ENCODE data around the gene TMEM51.

TMEM51 gene

DNA sequence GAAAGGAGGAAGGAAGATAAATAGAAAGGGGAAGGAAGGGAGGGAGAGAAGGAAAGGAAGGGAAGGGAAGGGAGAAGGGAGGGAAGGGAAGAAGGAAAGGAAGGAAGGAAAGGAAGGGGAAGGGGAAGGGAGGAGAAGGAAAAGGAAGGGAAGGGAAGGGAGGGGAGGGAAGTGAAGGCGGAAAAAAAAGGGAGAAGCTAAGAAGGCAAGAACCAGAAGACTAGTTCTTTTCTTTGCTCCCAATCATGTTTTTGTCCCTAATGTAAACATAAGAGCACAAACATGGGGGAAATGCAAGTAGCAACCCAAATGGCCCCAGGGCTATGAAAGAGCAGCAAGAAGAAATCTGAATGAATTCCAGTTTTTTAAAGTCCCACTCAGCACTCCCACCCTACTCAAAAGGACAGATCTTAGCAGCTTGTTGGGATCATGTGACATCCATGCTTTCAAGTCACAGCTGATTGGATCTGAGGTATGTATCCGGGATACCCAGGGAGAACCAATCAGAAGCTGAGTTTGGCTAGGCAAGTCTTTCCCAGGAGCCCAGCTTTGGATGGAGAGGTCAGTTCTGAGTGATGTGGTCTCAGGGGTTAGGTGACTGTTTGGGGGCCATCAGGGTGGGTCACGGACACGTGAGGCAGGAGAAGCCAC is 69.2 kb downstream of the TMEM51 start:
- DNase-seq: no peak

DNA sequence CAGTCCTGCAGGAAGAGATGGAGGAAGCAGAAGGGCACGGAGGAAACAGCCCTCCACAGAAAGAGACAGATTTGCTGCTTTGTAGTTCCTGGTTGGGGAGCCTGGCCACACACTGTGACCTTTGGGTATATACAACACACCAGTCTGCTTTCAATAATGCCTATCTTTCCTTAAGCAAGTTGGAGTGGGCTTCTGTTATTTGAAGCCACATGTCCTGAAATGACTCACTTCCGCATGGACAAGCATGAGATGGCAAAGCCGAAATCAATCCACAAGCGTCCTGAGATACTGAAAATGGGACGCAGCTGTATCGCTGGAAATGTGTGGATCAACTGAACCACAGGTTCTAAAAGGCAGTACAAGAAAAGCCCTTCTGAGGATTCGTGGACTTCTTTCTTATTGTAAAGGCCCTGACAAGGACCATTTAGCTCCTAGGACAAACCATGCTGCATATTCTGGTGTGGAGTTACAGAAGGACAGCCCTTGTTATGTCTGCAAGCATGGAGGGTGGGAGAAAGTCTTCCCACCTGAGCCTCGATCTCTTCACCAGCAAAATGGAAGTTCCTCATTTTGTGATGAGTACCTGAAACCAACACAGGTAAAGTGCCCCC is 70.8 kb downstream of the TMEM51 start:
- DNase-seq: no peak

DNA sequence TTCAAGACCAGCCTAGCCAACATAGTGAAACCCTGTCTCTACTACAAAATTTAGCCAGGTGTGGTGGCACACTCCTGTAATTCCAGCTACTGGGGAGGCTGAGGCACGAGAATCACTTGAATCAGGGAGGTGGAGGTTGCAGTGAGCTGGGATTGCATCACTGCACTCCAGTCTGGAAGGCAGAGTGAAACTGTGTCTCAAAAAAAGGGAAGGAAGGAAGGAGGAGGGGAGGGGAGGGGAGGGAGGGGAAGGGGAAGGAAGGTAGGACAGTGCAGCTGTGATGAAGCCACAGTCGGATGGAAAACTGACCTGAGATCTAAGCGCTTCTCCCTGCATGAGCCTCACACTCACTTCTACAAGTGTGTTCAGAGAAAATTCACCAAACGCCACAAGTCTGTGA is 71.4 kb downstream of the TMEM51 start:
- DNase-seq: no peak

DNA sequence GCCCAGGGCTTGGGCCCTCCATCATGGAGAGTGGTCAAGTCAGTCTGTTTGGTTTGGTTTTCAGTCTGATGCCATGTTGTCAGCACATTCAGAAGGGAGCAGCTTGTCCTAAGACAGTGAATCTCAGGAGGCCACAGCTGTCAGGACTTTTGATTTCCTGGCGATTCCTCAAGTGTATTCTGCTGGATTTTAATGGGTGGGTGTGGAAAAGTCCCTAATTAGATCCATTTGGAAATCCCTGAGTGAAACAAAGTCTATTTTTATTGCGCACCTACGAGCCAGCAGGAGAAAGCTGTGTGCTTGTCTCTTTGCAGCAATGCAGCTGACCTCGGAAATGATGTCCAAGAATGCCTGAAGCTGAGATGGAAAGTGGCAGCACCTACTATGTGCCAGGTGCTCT is 71.9 kb downstream of the TMEM51 start:
- DNase-seq: no peak

DNA sequence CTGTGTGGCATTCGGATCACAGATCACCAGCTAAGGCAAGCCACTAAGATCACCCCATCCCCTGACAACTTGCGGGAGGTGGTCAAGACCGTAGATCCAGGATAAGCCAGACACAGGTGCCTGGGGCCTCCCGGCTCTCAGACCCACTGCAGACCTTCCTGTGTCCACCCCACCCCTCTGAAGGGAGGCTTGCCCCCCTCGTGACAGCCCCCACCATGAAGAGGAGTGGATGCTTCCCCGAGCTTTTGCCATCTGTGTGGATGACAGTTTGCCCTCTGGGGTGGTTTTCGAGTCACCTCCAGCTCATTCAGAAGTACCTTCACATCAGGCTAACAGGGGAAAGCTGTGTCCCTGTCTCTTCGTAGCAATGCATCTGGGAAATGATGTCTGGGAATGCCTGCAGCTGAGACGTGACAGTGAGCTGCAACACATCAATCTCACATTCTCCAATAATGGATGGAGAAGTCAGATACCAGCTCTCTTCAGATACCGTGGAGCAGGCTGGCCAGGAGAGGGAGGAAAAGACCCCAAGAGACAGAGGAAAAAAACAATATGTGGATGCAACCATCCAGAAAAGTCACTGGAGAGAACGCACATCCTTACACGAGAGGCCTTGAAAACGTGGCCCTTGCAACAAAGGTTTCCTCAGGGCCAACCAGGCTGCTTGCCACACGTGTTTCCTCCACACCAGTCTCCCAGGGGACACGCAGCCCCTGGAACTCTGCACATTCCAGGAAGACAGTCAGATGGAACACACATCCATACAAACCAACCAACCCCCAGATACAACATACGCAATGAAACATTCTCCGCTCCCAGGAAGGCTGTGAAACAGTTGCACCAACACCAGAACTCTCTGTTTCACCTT is 73.1 kb downstream of the TMEM51 start:
- DNase-seq: no peak

DNA sequence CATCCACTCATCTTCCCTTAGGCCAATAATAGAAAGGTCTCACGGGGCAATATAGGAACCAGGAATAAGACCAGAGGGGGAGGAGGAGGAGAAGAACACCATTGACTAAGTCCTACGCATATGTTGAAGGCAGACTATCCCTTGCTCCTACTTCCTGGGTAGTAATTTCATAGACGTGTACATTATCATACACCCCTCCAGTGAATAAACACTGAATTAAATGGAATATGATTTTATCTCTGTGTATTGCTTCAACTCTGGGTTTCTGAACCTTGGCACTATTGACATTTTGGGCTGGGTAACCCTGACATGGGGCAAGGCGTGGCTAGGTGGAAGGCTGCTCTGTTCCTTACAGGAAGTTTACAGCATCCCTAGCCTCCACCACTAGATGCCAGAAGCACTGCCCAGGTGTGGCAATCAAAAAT is 76.2 kb downstream of the TMEM51 start:
- no peak for DNase-seq

DNA sequence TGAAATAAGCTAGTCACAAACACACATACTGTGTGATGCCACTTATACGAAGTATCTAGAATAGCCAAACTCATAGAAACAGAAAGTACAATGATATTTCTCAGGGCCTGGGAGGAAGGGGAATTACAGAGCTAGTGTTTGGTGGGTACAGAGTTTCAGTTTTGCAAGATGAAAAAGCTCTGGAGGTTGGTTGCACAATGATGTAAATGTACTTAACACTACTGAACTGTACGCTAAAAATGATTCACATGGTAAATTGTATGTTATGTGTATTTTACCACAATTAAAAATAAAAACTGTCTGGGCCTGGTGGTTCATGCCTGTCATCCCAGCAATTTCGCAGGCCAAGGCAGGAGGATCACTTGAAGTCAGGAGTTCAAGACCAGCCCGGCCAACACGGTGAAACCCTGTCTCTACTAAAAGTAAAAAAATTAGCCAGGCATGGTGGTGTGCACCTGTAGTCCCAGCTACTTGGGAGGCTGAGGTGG is 78.2 kb downstream of the TMEM51 start:
- DNase-seq: peak; percentile 80

DNA sequence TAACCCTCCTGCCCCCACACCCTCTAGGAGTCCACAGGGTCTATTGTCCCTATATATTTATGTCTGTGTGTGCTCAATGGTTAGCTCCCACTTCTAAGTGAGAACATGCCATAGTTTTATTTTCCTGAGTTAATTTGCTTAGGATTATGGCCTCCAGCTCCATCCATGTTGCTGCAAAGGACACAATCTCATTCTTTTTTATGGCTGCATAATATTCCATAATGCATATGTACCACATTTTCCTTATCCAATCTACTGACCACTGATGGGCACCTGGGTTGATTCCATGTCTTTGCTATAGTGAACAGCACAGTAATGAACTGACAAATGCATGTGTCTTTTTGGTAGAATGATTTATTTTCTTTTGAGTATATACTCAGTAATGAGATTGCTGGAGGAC is 80.1 kb downstream of the TMEM51 start:
- DNase-seq: no peak

DNA sequence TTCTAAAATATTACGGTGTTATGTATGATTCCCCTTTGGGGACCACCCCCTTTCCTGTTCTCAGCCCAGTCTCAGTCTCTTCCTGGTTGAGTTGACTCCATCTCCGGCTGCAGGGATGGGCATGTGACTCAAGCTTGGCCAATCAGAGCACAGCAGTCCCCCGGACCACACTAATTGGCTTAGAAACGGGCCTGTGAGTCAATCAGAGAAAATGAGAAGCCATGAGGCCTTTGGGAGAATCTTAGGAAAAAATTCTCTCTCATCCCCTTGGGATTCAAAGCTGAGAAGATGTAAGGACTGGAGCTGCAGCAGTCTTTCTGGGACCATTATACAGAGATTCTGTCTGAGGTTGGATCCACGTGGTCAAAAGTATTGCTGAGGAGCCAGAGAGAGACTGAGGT is 82.8 kb downstream of the TMEM51 start:
- no peak for DNase-seq

DNA sequence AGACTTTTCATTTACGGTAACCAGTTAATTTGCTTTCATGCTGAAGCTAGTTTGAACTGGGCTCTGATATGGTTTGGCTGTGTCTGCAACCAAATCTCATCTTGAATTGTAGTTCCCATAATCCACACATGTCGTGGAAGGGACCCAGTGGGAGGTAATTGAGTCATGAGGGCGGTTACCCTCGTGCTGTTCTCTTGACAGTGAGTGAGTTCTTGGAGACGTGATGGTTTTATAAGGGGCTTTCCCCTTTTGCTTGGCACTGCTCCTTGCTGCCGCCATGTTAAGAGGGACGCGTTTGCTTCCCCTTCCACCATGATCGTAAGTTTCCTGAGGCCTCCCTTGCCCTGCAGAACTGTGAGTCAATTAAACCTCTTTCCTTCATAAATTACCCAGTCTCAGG is 83.2 kb downstream of the TMEM51 start:
- no peak for DNase-seq

DNA sequence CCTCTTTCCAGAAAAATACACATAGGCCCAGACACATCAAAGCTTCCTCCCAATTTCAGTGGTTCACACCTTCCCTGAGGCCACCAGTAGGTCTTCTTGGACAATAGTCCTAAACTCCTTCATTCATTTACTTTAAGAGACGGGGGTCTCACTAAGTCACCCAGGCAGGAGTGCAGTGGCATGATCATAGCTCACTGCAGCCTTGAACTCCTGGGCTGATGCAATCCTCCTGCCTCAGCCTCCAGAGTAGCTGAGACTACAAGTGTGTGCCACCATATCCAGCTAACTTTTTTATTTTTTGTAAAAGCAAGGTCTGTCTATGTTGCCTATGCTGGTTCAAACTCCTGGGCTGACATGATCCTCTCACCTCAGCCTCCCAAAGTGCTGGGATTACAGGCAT is 85.2 kb downstream of the TMEM51 start:
- no peak for DNase-seq

DNA sequence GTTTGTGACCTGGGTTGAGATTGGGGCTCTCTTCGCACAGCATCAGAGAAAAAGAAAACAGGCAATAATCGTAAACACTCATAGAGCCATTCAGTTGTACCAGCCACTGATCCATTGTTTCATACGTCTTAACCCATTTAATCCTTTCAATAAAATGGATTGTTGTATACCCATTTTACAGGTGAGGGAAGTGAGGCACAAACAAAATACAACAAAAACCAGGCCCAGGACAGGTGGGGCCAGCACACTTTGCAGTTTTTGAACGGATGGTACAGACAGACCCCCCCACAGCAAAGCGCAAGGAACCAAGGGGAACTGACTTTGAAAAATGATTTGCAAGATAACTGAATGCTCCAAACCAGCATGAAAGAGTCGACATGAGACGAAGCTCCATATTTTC is 89.2 kb downstream of the TMEM51 start:
- DNase-seq: no peak

DNA sequence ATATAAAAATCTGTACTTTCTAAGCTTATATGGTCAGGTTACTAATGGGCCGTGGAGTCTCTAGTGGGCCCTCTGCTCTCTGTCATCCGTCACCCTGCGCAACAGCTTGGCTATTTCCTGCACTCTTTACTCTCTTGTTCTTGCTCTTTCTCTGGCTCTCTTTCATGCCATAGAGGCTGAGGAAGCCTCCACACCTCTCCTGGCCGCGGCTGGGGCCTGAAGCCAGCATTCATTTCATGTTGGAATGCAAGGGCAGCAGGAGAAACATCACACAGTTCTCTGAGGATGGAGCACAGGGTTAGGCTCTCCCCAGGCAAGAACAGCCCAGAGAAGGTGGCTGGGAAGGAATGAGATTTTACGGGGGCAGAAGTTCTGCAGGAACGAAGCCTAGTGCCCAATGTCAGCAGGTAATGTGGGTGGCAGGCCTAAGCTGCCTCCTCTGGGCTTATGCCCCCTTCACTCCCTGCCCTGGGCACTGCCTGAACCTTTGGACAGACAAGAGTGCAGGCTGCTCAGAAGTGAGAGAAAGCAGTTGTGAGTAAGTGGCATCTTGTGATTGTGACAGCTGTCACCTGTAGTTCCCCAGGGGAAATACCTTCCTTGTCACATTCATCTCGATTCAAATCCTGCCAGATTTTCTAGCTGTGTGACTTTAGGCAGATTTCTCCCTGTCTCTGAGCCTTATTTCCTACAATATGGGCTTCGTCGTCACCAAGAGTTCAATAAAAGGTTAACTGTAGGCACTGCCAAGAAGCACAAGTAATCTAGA is 89.9 kb downstream of the TMEM51 start:
- DNase-seq: no peak

DNA sequence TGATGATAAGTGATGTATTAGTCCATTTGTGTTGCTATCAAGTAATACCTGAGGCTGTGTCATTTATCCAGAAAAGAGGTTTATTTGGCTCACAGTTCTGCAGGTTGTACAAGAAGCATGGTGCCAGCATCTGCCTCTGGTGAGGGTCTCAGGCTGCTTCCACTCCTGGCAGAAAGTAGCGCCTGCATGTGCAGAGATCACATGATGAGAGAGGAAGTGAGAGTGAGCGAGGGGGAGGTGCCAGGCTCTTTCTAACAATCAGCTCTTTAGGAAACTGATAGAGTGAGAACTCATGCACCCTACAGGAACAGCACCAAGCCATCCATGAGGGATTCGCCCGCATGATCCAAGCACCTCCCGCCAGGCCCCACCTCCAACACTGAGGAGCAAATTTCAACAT is 91.3 kb downstream of the TMEM51 start:
- no peak for DNase-seq

DNA sequence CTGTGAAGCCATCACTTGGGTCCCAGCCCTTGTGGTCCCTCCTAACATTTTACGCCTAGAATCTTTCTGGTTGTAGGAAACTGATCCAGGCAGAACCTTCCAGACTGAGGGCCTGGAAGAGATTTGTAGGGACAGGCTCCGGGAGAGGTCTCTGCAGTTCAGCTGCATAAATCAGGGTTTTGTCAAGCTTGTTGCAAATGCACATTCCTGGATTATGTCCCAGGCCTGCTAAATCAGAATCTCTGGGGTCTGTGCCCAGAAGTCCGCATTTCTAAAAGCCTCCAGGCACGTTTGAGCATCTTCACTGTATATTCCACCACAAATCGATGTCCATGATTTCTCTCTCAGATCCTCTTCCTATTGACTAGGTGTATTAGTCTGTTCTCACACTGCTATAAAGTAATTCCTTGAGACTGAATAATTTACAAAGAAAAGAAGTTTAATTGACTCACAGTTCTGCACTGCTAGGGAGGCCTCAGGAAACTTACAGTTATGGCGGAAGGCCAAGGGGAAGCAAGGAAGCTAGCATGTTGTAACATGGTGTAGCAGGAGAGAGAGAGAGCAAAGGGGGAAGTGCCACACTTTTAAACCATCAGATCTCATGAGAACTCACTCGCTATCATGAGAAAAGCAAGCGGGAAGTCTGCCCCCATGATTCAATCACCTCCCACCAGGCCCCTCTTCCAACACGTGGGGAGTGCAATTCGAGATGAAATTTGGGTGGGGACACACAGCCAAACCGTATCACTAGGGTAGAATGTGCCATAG is 92.2 kb downstream of the TMEM51 start:
- DNase-seq: no peak

DNA sequence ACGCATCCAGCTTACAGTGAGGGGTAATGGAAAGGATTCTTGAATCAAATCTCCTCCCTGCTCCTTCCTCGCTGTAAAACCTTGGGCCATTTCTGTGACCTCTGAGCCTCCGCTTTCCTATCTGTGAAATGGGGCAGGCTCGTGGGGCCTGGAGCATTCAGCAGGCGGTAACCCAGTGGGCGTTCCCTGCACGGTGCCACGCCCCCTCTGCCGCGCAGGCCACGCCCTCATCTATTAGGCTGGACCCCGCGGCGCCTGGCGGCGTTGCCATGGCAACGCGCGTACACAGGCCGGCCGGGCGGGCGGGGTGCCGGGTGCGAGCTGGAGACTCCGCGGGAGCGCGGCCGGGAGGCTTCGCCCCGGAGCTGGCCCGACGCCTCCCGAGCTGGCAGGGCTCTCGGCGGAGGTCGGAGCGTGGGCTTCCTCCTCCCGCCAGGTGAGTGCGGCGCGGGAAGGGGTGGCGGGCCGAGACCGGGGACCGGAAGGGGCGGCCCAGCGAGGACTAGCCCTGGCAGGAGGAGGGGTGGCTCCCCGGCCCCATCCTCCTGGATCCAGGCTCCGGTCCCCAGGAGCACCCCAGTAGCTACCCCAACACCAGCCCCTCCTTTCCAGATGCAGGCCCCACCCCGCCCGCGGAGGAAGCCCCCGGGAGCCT is 93.5 kb downstream of the TMEM51 start, which contains the start of gene FHAD1:
TSS of gene FHAD1 (plus strand) at position 264 of the 655 bp plus-strand sequence. CDS start 4,562 bp downstream, outside the sequence.
- DNase-seq: peak; percentile 63

DNA sequence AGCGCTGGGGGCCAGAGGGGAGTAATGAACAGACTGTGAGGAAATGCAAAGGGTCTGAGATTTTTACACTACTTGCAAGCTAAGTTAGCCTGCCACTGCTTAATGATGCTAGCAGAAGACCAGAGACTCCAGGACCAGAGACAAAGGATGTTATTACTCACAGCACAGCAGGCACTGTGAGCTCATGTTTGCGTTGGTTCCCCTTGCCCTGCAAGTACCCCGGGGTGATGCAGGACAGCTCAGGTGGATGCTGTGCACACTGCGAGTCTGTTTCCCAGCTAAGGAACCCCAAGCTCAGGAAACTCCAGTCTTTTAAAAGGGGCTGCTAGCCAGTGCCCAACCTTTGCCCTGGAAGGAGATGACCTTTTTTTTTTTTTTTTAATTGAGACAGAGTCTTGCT is 94.7 kb downstream of the TMEM51 start:
- peak; percentile 33 for DNase-seq

DNA sequence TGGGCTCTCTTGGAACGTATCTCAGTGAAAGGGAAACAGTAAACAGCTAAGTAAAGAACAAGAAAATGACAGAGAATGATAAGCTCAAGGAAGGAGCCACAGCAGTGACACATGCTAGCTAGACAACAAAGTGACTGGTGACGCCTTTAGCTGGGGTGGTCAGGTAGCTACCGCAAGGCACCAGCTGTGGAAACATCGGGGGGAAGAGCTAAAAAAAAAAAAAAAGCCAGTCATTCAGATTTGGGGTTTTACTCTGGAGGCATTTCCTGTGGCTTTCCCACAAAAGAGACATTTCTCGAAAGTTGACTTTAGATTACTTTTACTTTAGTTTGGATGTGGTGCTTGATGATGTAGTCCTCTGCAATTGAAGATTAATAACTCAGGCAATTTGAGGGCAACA is 95.5 kb downstream of the TMEM51 start:
- peak; percentile 81 for DNase-seq

DNA sequence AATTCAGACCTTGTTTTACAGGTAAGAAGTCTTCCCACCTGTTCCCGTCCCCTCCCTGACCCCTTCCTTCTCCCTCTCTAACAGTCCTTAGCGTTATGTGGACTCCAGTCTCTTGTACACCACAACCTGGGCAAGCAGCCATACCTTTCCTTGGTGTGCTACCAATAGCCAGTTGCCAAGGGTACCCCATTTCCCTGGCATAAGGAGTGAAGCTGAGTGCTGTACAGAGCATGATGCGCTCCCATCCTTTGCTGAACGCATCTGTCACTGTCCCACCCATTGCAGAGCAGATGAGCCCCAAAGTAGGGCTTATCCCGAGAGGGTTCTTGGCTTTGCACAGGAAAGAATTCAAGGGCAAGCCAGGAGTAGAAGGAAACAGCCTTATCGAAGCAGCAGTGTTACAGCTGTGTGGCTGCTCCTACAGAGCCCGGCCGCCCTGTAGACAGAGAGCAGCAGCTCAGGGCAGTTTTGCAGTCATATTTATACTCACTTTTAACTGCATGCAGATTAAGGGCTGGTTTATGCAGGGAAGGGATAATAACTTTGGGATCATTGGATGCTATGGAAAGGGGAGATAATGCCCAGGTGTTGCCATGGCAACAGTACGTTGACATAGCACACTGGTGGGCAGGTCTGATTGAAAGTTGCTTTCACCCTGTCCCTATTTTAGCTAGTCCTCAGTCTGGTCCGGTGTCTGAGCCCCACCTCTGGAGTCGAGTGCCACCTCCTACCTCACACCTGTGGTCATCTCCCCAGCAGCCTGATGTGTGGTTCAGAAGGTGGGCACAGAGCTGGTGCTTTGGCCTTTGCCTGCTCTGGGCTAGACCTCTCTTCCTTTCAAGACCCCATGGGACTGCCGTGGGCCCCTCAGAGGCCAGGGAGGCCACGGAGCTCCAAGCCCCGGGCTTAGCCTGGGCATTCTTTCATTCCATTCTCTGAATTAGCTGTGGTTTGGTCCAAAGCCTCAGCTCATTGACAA is 98.6 kb downstream of the TMEM51 start:
- DNase-seq: no peak

DNA sequence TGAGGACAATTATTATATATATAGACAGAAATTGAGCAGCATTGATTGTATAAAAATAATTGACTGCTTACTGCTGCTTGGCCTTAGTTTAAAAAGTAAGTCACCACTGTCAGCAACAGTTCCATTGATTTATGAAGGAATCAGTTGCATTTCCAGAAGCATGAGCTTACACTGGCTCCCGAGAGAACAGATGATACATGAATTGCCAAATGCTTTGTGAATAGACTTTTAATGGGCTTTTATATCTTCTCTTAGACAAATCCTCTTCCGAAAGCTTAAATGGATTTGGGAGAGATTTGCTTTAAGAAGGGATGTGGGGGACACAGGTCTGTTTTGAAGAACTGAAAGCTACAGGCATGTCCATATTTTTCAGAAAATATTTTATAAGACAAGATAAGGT is 101.0 kb downstream of the TMEM51 start:
- no peak for DNase-seq

All from activated CD4-positive, alpha-beta T cell treated with anti-CD3 and anti-CD28 coated beads, Interleukin-2, Interleukin-6, amounts not matched to agents 100 ng/mL and 50 ng/mL, durations not matched to agents 16 hours and 8 hours (primary cell).